HG02870 (cell line): ENCODE data around the gene AAMP.
"Not testable (repeated sequence)": the region's sequence is repeated elsewhere in the genome, so short reads cannot be mapped to it uniquely, and the experiment has no call there.

ENCODE experiments used
- ATAC-seq: cut with Tn5 transposase; IDR thresholded peaks from one replicate; pipeline ENCODE4 v1.9.1; 2021; ENCODE audit warnings: mild to moderate bottlenecking, moderate library complexity; ENCODE audit not compliant: unreplicated experiment

The AAMP gene

GRCh38 chr2:218275371-218276072, 5.6 kb upstream of the AAMP start:
- no peak for ATAC-seq

- ATAC-seq = no peak
Observed at GRCh38 chr2:218274586-218274985, 4.6 kb upstream of the AAMP start.

- ATAC-seq = no peak
Observed at GRCh38 chr2:218273908-218274249, 3.9 kb upstream of the AAMP start.

- ATAC-seq = not testable (repeated sequence)
Observed at GRCh38 chr2:218273214-218273907, 3.4 kb upstream of the AAMP start.

- ATAC-seq = no peak
Observed at GRCh38 chr2:218272531-218273212, 2.7 kb upstream of the AAMP start.

- no peak for ATAC-seq
Observed at GRCh38 chr2:218271865-218272530, 2.1 kb upstream of the AAMP start.

- no peak for ATAC-seq
Observed at GRCh38 chr2:218271487-218271797, 1.5 kb upstream of the AAMP start.

GRCh38 chr2:218270721-218271486, 967 bp upstream of the AAMP start:
- ATAC-seq = no peak

GRCh38 chr2:218267259-218267658, 2.7 kb downstream of the AAMP start:
- ATAC-seq = no peak

GRCh38 chr2:218266316-218266979, 3.5 kb downstream of the AAMP start:
- ATAC-seq = no peak

GRCh38 chr2:218265626-218266025, 4.3 kb downstream of the AAMP start:
- ATAC-seq = no peak

GRCh38 chr2:218264773-218265561, 5.0 kb downstream of the AAMP start:
- no peak for ATAC-seq

- ATAC-seq = no peak
Observed at GRCh38 chr2:218263817-218264641, 5.9 kb downstream of the AAMP start.

GRCh38 chr2:218262631-218263586, 7.0 kb downstream of the AAMP start:
- no peak for ATAC-seq

- no peak for ATAC-seq
Observed at GRCh38 chr2:218262237-218262600, 7.7 kb downstream of the AAMP start.

GRCh38 chr2:218261423-218262236, 8.3 kb downstream of the AAMP start:
- no peak for ATAC-seq
